HCT116 (cell line): ENCODE results near the gene ACSS3.

Experiments
- ATF3 ChIP-seq: IDR thresholded peaks from 2 replicates; pipeline ENCODE4 v1.6.1; 2012
- CTCF ChIP-seq, 3 experiments: fragments of 200-600 bp in 1 of 3; sonication (generic) in 1 of 3; IDR thresholded peaks in 2 of 3; conservative IDR thresholded peaks in 1 of 3; 2 replicates each; pipeline ENCODE4 v1.5.1; 2012 to 2017; ENCODE audit warnings: low read depth in 2 of 3, low read length in 2 of 3, antibody characterized with exemption in 1 of 3, borderline replicate concordance in 1 of 3, control low read depth in 1 of 3, mild to moderate bottlenecking in 1 of 3, mixed read lengths in 1 of 3, mixed run types in 1 of 3, moderate library complexity in 1 of 3; ENCODE audit not compliant: insufficient read depth in 1 of 3
- EGR1 ChIP-seq: IDR thresholded peaks from 2 replicates; pipeline ENCODE4 v1.6.1; 2012; ENCODE audit warnings: low read depth
- EZH2 ChIP-seq: fragments of 200-600 bp; sonication (generic); IDR thresholded peaks from 2 replicates; pipeline ENCODE4 v1.6.1; 2017; ENCODE audit warnings: antibody characterized with exemption, mixed run types
- EZH2phosphoT487 ChIP-seq: fragments of 200-600 bp; IDR thresholded peaks from 2 replicates; pipeline ENCODE4 v1.6.1; 2018; ENCODE audit warnings: antibody characterized with exemption, borderline replicate concordance
- POLR2A ChIP-seq: IDR thresholded peaks from 2 replicates; pipeline ENCODE4 v1.7.0; 2011; ENCODE audit warnings: borderline replicate concordance; ENCODE audit not compliant: insufficient read depth, insufficient read length; ENCODE audit errors: extremely low read depth
- RAD21 ChIP-seq: IDR thresholded peaks from 2 replicates; pipeline ENCODE4 v1.6.1; 2012; ENCODE audit warnings: low read depth, mild to moderate bottlenecking
- REST ChIP-seq: IDR thresholded peaks from 2 replicates; pipeline ENCODE4 v1.6.1; 2012; ENCODE audit warnings: low read depth
- SP1 ChIP-seq: IDR thresholded peaks from 2 replicates; pipeline ENCODE4 v1.6.1; 2012; ENCODE audit warnings: low read depth
- TF ChIP-seq, protein P1 (sequence below): IDR thresholded peaks from 2 replicates; pipeline ENCODE4 v1.6.1; 2012

DNA sequence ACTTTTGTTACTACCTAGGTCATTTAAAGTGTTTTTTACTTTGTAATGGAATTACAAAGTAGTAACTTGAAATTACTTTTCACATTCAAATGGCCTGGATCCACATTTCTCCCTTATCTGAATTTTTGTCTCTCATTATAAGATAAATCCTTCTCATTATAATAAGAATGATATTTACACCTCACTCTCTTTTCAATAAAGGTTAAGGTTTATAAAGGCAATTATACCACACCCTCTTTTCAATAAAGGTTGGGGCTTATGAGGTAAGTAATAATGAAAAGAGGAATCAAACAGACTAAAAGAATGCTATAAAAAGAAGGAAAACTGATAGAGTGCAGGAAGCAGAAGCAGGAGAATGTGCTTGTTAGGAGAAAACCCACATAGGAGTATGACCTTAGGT, 210.8 kb downstream of the ACSS3 start:
- no peak for TF ChIP-seq EZH2
- no peak for TF ChIP-seq POLR2A
- TF ChIP-seq, protein P1, sequence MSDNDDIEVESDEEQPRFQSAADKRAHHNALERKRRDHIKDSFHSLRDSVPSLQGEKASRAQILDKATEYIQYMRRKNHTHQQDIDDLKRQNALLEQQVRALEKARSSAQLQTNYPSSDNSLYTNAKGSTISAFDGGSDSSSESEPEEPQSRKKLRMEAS, result no peak
- TF ChIP-seq CTCF (IDR thresholded peaks at IDR 0.05 in 2 of 3, conservative IDR thresholded peaks at IDR 0.05 in 1 of 3; ENCODE audit: borderline replicate concordance in 1 of 3, insufficient read depth in 1 of 3, low read depth in 2 of 3, low read length in 2 of 3), result no peak
- no peak for TF ChIP-seq ATF3
- no peak for TF ChIP-seq REST
- no peak for TF ChIP-seq SP1
- no peak for TF ChIP-seq EZH2phosphoT487
- TF ChIP-seq EGR1, result no peak
- no peak for TF ChIP-seq RAD21
